Thymus (tissue), 11 donors: ENCODE measurements around the gene GRB10. TPM values are rescaled to one million over a fixed set of nuclear protein-coding genes. Genes with fewer than 3 reads are reported as not detected.
"Not testable (repeated sequence)": the region's sequence is repeated elsewhere in the genome, so short reads cannot be mapped to it uniquely, and the experiment has no call there.

Experiments
- DNase-seq, 9 donors: peaks; one replicate each; pipeline ENCODE4 v3.0.0-alpha.2; 2013; ENCODE audit warnings: low spot score in 9 of 9, low read depth in 6 of 9, missing footprints in 1 of 9
- H3K27ac ChIP-seq, 2 donors: one replicate each; pipeline ENCODE4 v1.5.1; 2013; ENCODE audit warnings: control low read depth in 1 of 2, low read depth in 1 of 2, low read length in 1 of 2, mild to moderate bottlenecking in 1 of 2, moderate library complexity in 1 of 2
- H3K27me3 ChIP-seq, 2 donors: one replicate each; pipeline ENCODE4 v1.5.1; 2013; ENCODE audit warnings: low read length in 1 of 2; ENCODE audit not compliant: control insufficient read depth in 2 of 2, insufficient read depth in 1 of 2
- H3K36me3 ChIP-seq, 2 donors: one replicate each; pipeline ENCODE4 v1.5.1; 2013; ENCODE audit warnings: low read length in 1 of 2, mild to moderate bottlenecking in 1 of 2, moderate library complexity in 1 of 2; ENCODE audit not compliant: control insufficient read depth in 2 of 2, insufficient read depth in 2 of 2
- H3K4me1 ChIP-seq, 2 donors: one replicate each; pipeline ENCODE4 v1.5.1; 2013; ENCODE audit warnings: low read length in 2 of 2; ENCODE audit not compliant: control insufficient read depth in 2 of 2, insufficient read depth in 2 of 2
- H3K4me3 ChIP-seq, 2 donors: one replicate each; pipeline ENCODE4 v1.5.1; 2013; ENCODE audit warnings: low read length in 2 of 2, control low read depth in 1 of 2, mild to moderate bottlenecking in 1 of 2
- H3K9me3 ChIP-seq, 2 donors: one replicate each; pipeline ENCODE4 v1.5.1; 2013; ENCODE audit warnings: low read length in 1 of 2, mild to moderate bottlenecking in 1 of 2; ENCODE audit not compliant: control insufficient read depth in 2 of 2, insufficient read depth in 1 of 2
- WGBS: extraction: QIAGEN DNeasy Blood & Tissue Kit; methylation state at CpG from one replicate; pipeline ENCODE4 v1.1.7; 2013; 5-methylcytosine and 5-hydroxymethylcytosine counted together
- polyA plus RNA-seq: library from polyadenylated mRNA; stranded (reverse); fragments of 200-250 nt; gene quantifications from one replicate; pipeline ENCODE4 v1.2.3, GENCODE V29; 2013
- total RNA-seq: library from RNA; stranded (reverse); fragments of 120-200 nt; gene quantifications from one replicate; pipeline ENCODE4 v1.2.4, GENCODE V29; 2013
- donor health status: healthy.

Gene GRB10
- total and polyA plus RNA-seq, 2 donors: 2.8 to 7.8 TPM

DNA sequence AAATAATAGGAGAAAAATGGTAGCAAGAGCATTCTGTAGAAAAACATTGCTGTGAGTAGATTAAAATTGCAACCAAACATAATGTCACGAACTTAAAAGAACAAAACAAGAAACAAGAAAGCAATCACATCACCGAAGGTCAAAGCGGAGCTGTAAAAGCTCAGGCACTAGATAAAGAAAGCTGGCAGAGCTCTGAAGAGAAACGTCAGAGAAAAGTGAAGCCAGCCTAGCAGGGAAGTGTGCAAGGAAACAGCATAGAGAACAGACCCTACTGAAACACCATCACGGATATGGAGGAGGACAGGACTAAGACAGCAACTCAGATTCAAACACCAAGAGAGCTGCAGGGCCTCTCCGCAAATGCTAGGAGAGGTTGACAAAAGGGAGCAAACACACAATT is 195.0 kb downstream of the GRB10 start:
- 89% methylated on average over 6 of the region's 6 CpGs for WGBS
- Histone ChIP-seq H3K27ac (no peak overlapping the region), H3K4me3 (no peak overlapping the region), H3K27me3 (no peaks in the 10 kb centered on the region), H3K36me3 (no peaks in the 10 kb centered on the region), H3K9me3 (peaks cover 1 to 12% of the 10 kb centered on the region in 2 donors), H3K4me1 (no peaks in the 10 kb centered on the region)
- no peak for DNase-seq

DNA sequence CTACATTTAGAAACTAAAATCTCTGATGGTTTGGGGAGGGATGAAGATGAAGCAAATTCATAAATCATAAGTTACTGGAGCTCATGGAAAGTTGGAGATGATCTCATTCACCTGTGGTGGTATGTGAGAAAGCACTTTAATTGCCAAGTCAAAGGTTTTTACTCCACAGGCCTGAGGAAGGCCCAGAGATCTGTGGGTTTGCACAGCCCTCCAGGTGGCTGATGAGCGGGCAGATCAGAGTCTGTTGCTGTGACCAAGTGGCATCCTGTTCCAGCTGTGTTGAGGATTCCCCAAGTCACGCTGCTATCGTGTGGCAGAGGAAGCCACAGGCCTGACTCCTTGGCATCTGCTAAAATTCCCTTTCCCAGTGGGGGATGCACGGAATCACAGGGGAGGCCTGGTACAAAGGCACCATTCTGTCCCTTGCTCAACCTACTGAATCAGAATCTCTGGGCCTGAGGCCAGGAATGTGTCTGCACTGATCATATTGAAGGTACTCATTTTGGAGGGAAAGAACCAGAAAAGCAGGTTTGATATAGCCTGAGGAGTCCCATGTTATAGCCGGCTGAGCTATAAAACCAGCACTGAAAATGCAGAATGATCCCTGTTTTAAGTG is 197.8 kb downstream of the GRB10 start:
- no peak for DNase-seq

GRCh38 chr7:50584386-50584785 is 198.3 kb downstream of the GRB10 start:
- no peak for DNase-seq
- Histone ChIP-seq H3K36me3 (no peaks in the 10 kb centered on the region), H3K4me3 (no peak overlapping the region), H3K27me3 (no peaks in the 10 kb centered on the region), H3K4me1 (no peaks in the 10 kb centered on the region), H3K9me3 (peaks cover 1 to 12% of the 10 kb centered on the region in 2 donors), H3K27ac (no peak overlapping the region)
- 89% methylated on average over 4 of the region's 4 CpGs for WGBS

More for the DNA sequence above, 197.8 kb downstream of the GRB10 start:
- 75% methylated on average over 5 of the region's 5 CpGs for WGBS
- no peaks in the 10 kb centered on the region for H3K27me3 ChIP-seq
- H3K9me3 ChIP-seq: peaks cover 1 to 12% of the 10 kb centered on the region in 2 donors
- H3K4me1 ChIP-seq: no peaks in the 10 kb centered on the region
- no peak overlapping the region for H3K27ac ChIP-seq
- H3K36me3 ChIP-seq: no peaks in the 10 kb centered on the region
- no peak overlapping the region for H3K4me3 ChIP-seq

GRCh38 chr7:50583295-50583694 is 199.4 kb downstream of the GRB10 start:
- H3K4me1 ChIP-seq, H3K27ac ChIP-seq, DNase-seq, H3K36me3 ChIP-seq, H3K4me3 ChIP-seq, H3K27me3 ChIP-seq: not testable (repeated sequence)
- 97% methylated on average over 4 of the region's 4 CpGs for WGBS
- peaks cover 1 to 12% of the 10 kb centered on the region in 2 donors for H3K9me3 ChIP-seq

GRCh38 chr7:50582271-50582670 is 200.4 kb downstream of the GRB10 start:
- 97% methylated on average over 4 of the region's 4 CpGs for WGBS

DNA sequence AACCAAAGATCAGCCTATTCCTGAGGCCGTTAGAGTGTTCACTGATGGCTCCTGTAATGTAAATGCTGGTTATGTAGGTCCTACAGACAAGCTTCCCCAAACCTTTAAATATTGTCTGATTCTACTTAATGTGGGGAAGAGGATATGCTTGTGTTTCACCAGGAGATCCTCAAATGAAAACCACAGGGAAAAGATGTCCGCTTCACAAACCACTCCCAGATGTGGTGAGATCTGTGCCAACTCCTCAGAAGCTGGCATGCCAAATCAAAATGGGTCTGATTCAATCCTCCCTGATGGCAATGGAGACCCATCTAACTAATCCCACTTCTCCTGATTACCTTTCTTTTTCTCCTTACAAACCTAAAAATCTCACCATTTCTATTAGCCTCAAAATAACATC is 202.0 kb downstream of the GRB10 start:
- H3K27me3 ChIP-seq, H3K27ac ChIP-seq, H3K36me3 ChIP-seq, H3K4me1 ChIP-seq, H3K4me3 ChIP-seq, DNase-seq: not testable (repeated sequence)
- H3K9me3 ChIP-seq: peaks cover 1 to 12% of the 10 kb centered on the region in 2 donors
- WGBS: 92% methylated on average over 2 of the region's 2 CpGs

More at GRCh38 chr7:50582271-50582670, 200.4 kb downstream of the GRB10 start:
- peaks cover 1 to 12% of the 10 kb centered on the region in 2 donors for H3K9me3 ChIP-seq
- H3K27me3 ChIP-seq, H3K27ac ChIP-seq, DNase-seq, H3K4me3 ChIP-seq, H3K4me1 ChIP-seq, H3K36me3 ChIP-seq: not testable (repeated sequence)

- Histone ChIP-seq H3K36me3 (no peaks in the 10 kb centered on the region), H3K9me3 (peaks cover 1 to 12% of the 10 kb centered on the region in 2 donors), H3K4me1 (no peaks in the 10 kb centered on the region), H3K27me3 (no peaks in the 10 kb centered on the region), H3K4me3 (no peak overlapping the region), H3K27ac (no peak overlapping the region)
- WGBS: 95% methylated on average over 5 of the region's 5 CpGs
- DNase-seq: no peak
Measured at GRCh38 chr7:50580057-50580456, 202.6 kb downstream of the GRB10 start.

- 87% methylated on average over 4 of the region's 4 CpGs for WGBS
- DNase-seq, H3K27me3 ChIP-seq: not testable (repeated sequence)
Measured at GRCh38 chr7:50578105-50578504, 204.6 kb downstream of the GRB10 start.

DNA sequence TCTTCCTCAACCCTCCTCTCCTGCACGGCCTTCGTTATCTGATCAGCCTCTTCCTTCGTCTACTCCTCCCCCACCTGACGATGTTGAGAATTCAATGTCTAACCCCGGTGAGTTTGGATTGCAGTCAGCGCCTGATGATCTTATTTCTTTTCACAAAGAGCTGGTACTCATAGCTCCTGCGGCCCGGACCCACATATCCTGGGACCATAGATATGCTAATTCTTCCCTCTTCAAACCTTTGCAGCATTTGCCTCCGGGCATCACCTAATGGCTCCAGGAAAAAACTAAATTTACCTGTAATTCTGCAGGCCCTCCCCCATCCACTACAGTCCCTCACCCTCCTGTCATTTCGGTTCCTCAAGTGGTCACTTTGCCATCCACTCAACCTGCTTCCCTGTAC is 205.1 kb downstream of the GRB10 start:
- Histone ChIP-seq H3K36me3 (no peaks in the 10 kb centered on the region), H3K9me3 (no peaks in the 10 kb centered on the region), H3K4me3 (no peak overlapping the region), H3K27me3 (no peaks in the 10 kb centered on the region), H3K27ac (no peak overlapping the region), H3K4me1 (no peaks in the 10 kb centered on the region)
- 91% methylated on average over 10 of the region's 10 CpGs for whole genome bisulfite sequencing
- DNase-seq: no peak

More at GRCh38 chr7:50578105-50578504, 204.6 kb downstream of the GRB10 start:
- not testable (repeated sequence) for H3K4me3 ChIP-seq, H3K9me3 ChIP-seq, H3K36me3 ChIP-seq, H3K27ac ChIP-seq, H3K4me1 ChIP-seq
